HG03520 (cell line): ENCODE measurements around the gene SYTL4.
"Not testable (repeated sequence)": the region's sequence is repeated elsewhere in the genome, so short reads cannot be mapped to it uniquely, and the experiment has no call there.

Experiments used
- ATAC-seq: cut with Tn5 transposase; IDR thresholded peaks from one replicate; pipeline ENCODE4 v1.9.1; 2021; ENCODE audit warnings: mild to moderate bottlenecking, moderate library complexity; ENCODE audit not compliant: unreplicated experiment

The SYTL4 gene

DNA sequence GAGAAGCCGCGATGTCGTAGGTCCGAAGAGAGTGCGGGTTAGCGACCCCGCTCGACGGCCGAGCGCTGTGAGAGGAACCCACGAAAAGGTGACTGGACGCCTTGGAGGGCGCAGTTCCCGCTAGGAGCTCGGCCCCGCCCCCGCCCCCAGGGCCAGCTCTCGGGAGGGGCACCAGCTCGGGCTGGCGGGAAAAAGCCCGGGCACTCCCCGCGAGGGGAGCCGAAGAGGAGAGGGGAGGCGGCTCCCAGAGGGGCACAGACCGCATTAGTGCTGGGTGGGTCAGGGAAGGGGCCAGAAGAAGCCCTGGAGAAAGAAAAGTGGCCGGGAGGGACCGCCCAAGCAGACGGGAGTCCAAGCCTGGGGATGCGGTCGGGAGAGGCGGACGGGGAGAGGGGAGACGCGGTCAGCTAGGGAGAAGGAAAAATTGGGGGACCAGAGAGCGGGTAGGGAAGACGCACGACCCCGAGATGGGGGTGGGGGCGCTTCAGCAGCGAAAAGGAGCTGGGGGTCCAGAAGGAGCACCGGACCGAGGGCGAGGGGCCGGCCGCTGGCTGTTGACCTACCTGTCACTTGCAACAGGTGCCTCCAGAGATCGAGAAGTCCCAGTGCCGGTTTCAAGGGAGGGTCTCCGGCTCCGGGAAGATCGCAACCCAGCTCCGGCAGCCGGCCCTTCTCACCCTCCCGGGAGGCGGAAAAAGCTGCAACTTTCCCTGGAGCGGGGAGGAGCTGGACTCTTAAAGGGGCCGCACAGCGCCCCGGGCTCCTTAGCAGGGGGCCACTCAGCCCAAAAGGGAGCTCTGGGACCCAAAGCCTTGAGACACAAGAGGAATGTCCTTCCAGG is at the start of gene SYTL4:
SYTL4 (minus strand) TSS at position 681 of the 841 bp plus-strand sequence. CDS start 30,084 bp downstream, outside the sequence.
- ATAC-seq, result no peak

DNA sequence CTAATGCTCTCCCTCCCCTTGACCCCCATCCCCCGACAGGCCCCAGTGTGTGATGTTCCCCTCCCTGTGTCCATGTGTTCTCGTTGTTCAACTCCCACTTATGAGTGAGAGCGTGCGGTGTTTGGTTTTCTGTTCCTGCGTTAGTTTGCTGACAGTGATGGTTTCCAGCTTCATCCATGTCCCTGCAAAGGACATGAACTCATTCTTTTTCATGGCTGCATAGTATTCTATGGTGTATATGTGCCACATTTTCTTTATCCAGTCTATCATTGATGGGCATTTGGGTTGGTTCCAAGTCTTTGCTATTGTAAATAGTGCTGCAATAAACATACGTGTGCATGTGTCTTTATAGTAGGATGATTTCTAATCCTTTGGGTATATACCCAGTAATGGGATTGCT is 37.5 kb upstream of the SYTL4 start:
- not testable (repeated sequence) for ATAC-seq

DNA sequence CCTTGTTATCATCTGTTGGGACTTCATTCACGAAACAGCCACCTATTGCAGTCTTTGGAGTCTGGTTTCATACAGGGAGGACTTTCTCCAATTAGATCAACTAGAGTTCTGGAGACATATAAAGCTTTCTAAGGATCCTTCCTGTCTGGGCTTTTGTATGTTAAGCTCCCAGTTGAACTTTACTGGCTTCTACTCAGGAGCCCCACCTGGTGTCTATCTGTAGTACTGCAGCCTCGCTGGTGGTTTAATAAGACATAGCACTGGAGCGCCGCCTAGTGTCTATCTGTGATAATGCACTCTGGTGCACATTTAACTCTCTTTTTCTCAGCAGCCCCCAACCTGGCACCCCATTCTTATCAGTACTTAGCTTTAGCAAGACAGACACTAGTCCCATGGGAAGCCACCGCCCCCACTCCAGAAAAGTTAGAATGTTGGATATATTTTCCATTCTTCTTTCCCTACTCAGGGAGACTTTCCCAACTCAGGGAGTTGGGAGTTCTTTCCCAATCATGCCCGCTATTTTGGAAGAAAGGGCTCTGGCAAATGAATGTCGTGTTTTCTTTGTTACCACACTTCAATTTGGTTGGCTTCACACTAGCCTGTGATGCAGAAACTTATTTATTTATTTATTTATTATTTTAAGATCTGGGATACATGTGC is 36.9 kb upstream of the SYTL4 start:
- ATAC-seq, result peak; percentile 79

DNA sequence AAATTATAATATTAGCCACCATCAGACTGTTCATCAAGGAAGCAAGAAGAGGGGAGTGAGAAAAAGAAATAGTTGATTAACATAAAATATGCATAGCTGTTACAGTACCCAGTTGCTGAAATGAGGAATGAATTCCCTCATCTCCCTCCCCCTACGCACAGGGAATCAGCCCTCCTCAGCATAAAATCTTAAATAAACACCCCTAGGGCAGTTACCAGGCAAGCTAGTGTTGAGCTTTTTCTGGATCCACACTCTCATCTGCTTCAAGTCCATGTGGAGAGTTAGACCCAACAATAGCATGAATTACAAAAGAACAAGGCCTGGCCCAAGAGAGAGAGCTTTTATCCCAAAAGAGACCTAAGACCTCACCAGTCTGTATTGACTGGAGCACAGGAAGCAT is 19.0 kb upstream of the SYTL4 start:
- ATAC-seq, result no peak

DNA sequence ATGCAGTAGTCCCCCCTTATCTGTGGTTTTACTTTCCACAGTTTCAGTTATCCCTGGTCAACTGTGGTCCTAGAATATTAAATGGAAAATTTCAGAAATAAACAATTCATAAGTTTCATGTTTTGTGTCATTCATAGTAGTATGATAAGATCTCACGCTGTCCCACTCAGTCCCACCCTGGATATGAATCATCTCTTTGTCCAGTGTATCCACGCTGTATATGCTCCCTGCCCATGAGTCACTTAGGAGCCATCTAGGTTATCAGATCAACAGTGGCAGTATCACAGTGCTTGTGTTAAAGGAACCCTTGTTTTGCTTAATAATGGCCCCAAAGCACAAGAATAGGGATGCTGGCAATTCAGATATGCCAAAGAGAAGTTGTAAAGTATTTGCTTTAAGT is 16.2 kb upstream of the SYTL4 start:
- no peak for ATAC-seq

DNA sequence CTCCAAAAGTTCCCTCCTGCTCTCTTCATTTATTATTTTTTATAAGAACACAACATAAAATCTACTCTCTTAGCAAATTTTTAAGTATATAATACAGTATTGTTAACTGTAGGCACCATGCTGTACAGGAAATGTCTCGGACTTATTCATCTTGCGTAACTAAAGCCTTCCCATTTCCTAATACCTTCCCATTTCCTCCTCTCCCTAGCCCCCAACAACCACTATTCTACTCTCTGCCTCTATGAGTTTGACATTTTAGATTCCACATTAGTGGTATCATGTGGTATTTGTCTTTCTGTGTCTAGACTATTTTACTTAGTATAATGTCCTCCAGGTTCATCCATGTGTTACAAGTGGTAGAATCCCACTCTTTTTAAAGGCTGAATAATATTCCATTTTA is 15.8 kb upstream of the SYTL4 start:
- ATAC-seq, result no peak

DNA sequence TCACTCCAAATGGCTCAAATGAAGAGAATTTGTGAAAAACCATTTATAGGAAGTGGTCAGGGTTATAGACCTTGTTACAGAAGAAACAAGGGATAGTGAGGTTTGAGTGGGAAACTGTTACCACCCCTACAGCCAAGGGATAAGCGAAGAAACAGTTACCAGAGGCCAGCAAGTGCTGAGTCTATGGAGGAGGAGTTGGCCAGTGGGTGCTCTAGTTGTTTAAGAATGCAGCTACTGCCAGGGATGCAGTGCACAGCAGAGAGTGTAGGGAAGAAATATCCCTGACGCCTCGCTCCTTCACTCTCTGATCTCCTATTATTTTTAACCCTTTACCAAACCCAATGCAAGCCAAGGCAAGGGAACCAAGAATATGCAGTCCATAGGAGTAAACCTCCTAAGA is 15.2 kb upstream of the SYTL4 start:
- ATAC-seq, result no peak

DNA sequence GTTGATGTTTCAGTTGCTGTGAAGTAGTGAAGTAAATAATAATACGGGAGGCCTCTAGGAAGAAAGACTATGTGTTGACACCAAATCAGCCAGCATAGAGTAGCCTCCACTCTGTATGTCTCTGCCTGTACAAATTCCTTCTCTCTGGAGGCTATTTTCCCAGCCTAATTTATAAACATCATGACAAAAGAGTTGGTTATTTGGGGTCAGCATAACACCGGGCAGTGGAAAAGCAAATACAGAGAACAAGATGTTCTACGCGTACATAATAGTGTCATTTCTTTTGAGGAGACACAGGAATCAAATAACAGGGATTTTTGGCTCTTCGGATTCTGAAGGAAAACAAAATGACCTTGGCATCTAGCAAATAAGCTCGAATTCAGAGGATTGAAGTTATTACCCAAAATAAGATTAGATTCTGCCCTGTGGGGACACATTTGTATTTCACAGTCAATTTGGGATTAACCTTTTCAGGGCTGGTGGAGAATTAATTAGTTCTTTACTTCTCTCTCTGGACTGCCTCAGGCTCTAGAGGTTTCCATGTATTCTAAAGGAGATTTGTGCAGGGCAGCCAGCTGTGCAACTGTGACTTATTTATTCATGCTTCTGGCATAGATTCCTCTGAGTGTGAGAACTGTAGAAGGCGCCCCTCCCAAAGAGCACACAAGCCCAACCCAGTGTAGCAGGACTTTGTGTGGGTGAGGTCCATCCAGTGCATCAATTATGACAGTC is 14.1 kb upstream of the SYTL4 start:
- ATAC-seq, result no peak

DNA sequence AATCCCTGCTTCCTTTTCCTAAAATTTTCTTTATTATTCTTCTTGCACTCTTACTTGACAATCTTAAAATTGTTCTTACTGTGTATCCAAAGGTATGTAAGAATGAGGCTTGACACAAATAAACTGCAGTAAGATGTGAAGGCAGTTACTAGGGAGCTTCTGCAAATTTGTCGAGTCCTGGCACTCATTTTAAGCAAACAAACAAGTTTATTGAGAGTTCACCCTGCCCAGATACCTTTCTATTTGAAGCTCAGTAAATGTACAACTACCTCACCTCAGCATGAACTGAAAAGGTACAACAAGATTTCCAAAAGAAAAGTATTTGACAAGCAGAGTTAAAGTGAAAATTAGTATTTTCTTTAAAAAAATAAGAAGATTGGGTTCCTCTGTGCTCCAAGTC is 13.3 kb upstream of the SYTL4 start:
- no peak for ATAC-seq

DNA sequence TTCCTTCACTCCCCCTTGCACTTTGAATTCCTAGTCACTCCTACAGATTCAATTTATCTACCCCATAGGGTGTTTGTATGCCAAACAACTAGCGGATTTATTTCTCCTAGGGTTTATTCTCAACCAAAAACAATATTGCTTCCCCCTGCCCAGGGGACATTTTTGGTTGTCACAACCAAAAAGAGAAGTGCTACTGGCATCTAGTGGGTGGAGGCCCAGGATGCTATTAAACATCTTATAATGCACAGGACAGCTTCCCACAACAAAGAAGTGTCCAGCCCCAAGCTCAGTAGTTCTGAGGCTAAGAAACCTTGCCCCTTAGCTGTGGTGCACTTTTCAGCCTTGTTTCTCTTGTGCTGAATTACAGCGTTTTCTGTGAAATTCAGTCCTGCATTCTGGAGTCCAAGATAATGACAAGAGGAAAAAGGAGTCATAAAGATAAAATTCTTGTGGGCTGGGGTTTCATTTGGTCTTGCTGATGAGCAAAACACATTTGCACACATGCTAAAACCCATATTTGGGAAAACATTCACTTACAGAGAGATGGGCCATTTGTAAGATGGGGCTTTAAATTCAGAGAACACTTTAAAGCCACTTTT is 11.2 kb upstream of the SYTL4 start:
- no peak for ATAC-seq

DNA sequence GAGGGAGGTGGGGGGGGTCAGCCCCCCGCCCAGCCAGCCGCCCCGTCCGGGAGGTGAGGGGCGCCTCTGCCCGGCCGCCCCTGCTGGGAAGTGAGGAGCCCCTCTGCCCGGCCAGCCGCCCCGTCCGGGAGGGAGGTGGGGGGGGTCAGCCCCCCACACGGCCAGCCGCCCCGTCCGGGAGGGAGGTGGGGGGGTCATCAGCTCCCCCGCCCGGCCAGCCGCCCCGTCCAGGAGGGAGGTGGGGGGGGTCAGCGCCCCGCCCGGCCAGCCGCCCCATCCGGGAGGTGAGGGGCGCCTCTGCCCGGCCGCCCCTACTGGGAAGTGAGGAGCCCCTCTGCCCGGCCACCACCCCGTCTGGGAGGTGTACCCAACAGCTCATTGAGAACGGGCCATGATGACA is 7.9 kb downstream of the SYTL4 start:
- ATAC-seq, result not testable (repeated sequence)

DNA sequence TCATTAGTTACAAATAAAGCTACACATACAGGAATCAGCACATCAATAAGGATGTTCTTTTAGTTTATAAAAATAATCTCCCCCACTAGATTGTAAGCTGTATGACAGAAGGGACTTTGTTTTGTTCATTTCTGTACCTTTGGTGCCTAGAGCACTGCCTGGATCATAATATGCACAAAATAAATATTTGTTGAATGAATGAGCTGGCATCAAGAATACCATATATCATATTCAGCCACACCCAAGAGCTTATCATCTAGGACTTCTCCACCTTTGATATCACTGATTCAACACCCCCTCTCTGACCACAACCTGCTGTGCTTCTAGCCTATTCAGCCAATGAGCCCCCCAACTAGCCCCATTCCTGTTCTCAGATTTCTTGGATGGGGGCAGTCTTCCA is 10.6 kb downstream of the SYTL4 start:
- no peak for ATAC-seq

DNA sequence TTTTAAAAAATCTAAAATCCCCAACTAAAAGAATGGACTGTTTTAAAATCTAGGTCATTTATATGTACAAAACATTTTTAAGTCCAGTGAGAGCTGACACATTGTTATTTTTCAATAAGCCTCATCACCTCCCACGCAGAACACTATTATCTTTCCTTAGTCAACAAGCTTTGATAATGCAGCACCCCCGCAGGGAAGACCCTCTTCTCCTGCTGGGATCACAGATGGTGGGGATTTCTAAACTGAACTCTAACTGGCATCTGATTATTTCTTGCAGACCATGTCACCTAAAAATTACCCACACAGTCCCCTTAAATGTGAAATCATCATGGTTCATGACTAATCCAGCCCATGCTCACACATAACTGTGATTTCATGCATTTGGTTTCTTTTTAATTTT is 11.6 kb downstream of the SYTL4 start:
- no peak for ATAC-seq

DNA sequence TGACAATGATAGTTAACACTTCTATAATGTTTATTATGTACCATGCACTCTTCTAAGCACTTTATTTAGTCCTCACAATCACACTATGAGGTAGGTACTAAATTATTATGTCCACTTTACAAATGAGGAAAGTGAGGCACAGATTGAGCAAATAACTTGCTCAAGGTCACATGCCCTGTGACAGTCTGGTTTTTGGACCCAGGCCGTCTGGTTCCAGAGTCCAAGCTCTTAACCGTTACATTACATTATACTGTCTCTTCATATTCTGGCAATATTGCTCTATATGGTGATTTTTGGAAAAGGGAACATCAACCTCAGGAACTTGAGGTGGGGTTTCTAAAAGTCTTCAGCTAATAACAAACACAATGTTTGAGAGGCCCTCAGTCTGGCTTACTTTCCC is 12.8 kb downstream of the SYTL4 start:
- ATAC-seq, result no peak

DNA sequence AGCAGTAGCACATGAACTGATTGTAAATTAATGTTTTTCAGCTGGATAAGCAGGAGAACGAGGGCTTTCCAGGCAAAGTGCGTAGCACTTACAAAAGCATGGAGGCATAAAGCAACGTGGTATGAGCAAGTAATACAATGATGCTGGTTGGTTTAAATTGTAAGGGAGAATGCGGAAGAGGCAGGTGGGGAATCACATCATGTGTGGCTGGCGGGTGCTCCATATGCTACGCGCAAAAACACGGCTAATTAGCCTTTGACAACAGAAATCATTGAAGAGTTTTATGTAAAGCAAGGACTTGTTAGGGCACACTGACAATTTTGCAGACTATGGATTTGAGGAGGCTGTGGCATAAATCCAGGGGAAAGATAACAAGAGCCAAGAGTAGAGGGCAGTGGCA is 14.6 kb downstream of the SYTL4 start:
- ATAC-seq, result no peak

DNA sequence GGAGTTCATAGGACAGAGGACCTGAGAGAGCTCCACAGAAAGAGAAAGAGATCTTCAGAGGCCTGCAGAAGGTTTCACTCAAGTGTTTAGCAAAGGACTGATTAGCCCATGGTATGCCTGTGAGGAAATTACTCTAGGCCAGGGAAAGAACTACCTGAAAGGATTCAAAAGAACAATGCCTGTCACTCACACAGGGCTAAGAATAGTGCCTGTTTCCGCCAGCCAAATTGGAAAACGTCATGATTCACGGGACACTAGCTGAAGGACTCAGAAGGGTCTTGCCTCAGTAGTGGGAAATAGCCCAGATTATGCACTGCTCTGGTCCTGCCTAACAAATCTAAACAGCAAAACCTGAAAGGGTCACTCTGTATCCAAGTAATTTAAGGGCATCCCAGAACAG is 21.1 kb downstream of the SYTL4 start:
- ATAC-seq, result no peak

DNA sequence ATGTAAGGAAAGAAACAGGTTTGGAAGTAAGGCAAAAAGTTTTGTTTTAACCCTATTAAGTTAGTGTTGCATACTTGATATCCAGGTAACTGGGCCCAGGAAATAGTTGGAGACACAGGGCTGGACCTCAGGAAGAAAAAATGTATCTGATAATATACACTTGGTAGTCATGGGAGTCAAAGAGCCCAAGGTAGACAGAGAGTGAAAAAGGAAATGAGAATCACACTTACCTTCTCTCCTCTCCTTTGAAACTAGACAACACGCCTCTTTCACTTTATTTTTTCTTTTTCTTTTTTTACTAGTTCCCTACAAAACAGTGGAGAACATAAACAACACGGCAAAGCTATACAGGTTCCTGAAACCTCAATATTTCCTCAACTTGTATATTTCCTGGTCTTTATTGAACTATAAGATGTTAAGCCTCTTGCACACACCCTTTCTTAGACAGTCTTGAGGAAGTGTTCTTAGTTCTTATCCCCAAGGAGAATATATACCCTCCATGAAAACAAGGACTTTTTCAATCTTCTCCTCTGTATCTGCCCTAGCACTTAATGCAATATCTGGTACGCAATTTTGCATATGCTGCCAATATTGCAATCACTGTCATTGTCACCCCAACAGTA is 27.2 kb downstream of the SYTL4 start:
- no peak for ATAC-seq

DNA sequence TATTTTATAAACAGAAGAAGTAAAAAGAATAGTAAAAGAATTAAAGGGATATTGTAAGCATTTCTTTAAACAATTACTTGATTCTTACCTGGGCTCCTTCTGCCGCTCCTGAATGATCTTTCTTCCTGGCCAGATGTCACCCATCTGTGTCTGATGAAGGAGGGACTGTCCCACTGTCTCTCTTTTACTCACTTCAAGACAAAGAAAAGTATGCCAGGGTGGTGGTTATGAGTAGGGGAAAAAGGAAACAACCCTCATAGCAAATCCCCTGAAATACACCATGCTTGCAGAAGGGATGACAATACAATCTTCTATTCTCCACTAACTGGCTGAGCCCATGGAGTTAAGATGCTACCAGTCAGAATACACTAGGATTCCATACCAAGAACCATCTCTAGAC is 31.1 kb downstream of the SYTL4 start:
- no peak for ATAC-seq

DNA sequence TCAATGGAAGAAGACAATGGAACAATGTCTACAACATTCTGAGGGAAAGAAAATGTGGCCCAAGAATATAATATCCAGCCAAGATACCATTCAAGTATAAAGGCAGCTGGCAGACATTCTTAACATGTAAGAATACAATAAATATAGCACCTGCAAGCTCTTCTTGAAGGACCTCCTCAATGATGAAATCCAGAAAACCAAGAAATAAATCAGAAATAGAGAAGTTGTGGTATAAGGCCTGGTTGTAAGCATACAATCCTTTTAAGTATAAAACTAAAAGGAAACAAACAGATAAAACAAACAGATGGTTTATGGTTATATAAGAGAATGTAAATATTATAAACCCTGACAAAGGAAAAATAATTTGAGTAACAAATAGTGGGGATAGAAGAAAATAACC is 33.4 kb downstream of the SYTL4 start:
- no peak for ATAC-seq

DNA sequence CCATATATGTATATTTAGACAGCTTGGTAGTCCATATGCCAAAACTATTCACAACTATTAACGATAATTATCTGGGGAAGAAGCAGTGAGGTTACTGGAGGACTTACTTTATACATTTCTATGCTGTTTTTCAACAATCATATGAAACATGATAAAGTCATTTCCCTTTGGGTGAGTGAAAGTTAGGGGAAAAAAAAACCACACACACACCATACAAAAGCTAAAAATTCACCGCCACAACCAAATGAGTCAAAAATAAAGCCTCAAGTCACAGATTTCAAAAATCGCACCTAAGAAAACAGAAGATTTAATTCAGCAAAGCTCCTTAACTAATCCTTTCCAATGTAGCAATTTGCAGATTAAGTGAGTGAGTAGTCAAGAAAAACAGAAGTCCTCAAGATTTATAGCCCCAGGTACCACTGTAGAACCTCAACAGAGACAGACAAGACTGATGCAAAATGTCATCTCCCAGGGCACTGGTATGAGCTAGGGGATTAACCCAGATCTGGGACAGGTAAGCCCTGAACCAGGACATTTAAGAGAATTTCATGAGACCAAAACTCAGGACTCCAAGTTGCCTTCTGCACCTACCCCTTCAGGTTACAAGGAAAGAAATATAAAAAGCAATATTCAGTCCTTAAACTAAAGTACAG is 35.1 kb downstream of the SYTL4 start:
- no peak for ATAC-seq
